Left cardiac atrium (tissue), 4 donors: ENCODE data around the gene WWOX. TPM values are rescaled to one million over a fixed set of nuclear protein-coding genes. Genes with fewer than 3 reads are reported as not detected.

Source experiments
- ATAC-seq, 2 donors: fragments of 200-7000 bp; cut with Tn5 transposase; one replicate each; pipeline ENCODE4 v1.9.1; 2020; ENCODE audit warnings: mild to moderate bottlenecking in 2 of 2, moderate library complexity in 2 of 2
- DNase-seq: peaks from one replicate; pipeline ENCODE4 v3.0.0-alpha.2; 2020
- intact Hi-C, 2 donors: fragments of 100-400 bp; cut with DNase I; formaldehyde crosslinking; loops; one replicate each; pipeline versions ENCODE4 v1.14.1 to v1.15.1; 2022 to 2023
- total RNA-seq, 2 donors: library from RNA; stranded (reverse); fragmentation: NEBNext Ultra II Directional; extraction: Animal tissue kit (Norgen Biotek cat#: 25700); gene quantifications; one replicate each; pipeline ENCODE4 v1.2.1, GENCODE V29; 2021
- donor health status: DM: no; HTN: yes; CAD: no.
- donor health status: DM: no; HTN: yes; CAD: no; lungs with severe emphysema.
- donor health status: DM: yes; HTN: yes; CAD: no.
- donor health status: Dilated cardiomyopathy.

Gene WWOX
- total RNA-seq, 2 donors from 2014 or later, result 7.6 to 8.6 TPM

DNA sequence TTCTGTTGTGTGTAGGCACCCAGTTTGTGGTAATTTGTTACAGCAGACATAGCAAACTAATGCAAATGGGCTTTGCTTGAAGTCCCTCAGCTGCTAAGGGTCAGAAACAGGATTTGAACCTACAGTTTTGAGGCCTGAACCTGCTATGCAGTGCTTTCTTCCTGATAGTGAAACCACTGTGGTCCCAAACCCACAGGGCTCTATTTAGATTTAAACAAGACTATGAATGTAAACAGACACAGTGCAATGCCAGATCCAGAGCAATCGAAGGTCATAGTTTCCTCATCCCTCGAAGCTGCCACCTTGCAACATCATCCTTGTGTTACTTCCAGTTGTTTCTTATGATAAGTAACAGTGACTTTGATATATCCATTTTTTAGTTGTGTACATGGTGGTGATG lies 630.2 kb downstream of the WWOX start:
- intact Hi-C loops, result no loop called here
- DNase-seq, result no peak
- ATAC-seq, result no peak

DNA sequence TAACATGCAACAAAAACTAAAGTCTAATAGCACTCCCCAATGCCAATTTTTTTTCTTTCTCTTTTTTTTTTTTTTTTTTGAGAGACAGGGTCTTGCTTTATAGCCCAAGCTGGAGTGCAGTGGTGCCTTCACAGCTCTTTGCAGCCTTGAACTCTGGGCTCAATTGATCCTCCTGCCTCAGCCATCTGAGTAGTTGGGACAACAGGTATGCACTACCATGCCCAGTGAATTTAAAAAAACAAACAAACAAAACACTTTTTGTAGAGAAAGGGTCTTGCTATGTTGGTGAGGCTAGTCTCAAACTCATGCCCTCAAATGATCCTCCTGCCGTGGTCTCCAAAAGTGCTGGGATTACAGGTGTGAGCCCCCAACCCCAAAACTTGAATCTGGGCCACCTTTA lies 632.3 kb downstream of the WWOX start:
- DNase-seq, result no peak
- ATAC-seq, result no peak
- intact Hi-C loops, result no loop called here

DNA sequence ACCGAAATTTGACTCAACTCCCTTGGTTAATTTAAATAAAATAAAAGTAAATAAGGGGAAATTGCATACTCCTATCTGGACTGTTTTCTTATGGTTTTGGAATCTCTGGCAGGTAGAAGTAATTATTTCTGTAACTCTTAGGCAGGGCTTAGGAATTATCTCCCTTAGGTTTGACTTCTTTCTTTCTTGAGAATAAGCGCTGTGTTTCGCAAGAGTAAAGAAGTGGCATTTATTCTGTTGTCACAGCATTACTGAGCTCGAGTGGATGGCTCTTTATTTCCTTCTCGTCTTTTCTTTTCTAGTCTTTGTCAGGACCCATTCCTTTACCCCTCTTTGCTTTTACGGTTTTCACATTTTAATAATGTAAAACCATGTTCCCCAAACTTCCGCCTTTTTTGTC lies 633.2 kb downstream of the WWOX start:
- intact Hi-C loops, result no loop called here
- DNase-seq, result no peak
- no peak for ATAC-seq

DNA sequence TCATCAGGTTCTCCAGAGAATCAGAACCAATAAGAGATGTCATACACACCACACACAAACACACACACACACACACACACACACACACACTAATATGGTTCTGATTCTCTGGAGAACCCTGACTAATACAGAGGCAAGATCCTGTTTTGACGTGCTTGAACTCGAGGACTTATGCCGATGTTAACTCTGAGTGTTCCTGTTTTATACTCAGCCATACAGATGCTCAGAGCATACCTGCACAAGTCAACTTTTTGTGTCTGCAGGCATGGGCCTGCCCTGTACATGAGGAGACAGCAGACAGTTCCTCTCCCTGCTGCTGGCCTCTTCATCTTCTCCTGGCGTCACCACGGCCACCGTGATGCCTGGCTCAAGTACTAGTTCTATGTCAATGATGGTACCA lies 635.9 kb downstream of the WWOX start:
- intact Hi-C loops, result no loop called here
- ATAC-seq, result no peak

DNA sequence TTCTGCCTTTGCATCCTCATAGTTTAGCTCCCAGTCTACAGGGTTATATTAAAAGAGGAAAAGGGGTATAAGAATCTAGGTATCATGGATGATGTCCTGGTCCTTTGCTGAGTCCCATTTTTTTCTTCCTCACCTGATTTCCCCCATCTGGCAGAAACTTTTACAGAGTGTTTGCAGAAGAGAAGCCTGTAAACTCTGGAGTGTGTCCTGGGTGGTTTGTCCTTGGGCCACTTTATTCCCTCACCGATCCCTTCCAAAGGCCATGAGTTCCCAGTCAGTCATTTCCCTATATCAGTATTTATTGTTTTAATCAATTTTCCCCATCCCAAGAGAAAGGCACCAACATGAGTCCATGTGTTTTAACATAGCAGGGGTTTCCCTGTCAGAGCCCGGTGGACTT lies 638.2 kb downstream of the WWOX start:
- intact Hi-C loops, result no loop called here
- DNase-seq (no peak), ATAC-seq (no peak)

More for the DNA sequence above, 635.9 kb downstream of the WWOX start:
- no peak for DNase-seq

DNA sequence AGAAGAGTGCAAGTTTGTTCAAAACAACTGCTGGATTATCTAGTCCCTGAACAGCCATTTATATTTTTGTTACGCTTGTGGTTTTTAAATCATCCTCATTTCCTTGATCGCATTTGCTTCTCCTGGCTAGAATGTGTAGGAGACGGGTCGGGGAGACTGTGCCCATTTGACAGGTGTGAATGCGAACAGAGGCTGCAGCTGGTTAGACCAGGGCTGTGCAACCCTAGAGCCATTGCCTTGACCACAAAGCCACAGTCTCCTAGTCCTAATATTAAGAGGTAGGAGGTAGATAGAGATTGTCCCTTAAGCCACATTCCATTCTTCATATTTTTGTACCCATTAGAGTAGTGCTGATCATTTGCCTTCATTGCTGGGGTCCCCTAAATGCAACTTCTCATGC lies 639.1 kb downstream of the WWOX start:
- intact Hi-C loops, result no loop called here
- DNase-seq, result no peak
- no peak for ATAC-seq

DNA sequence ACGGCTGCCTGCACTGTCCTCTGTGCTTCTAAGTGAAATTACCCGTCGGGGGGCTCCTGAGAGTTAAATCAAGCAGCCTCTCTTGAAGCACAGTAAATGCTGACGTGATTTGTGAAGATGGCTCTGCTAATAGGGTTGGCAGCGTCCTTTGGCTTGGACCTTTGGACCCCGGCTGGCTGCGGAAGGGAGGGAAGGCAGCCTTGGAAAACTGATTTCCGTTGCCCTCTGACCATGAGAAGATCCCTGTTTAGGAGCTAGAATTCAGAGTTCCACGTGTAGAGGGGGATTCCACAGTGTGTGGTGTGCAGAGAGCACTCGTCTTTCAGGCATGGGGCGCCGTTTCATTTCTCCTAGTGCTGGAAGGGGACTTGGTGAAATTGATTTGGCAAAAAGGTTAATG lies 640.8 kb downstream of the WWOX start:
- intact Hi-C loops, result no loop called here
- DNase-seq (no peak), ATAC-seq (no peak)

DNA sequence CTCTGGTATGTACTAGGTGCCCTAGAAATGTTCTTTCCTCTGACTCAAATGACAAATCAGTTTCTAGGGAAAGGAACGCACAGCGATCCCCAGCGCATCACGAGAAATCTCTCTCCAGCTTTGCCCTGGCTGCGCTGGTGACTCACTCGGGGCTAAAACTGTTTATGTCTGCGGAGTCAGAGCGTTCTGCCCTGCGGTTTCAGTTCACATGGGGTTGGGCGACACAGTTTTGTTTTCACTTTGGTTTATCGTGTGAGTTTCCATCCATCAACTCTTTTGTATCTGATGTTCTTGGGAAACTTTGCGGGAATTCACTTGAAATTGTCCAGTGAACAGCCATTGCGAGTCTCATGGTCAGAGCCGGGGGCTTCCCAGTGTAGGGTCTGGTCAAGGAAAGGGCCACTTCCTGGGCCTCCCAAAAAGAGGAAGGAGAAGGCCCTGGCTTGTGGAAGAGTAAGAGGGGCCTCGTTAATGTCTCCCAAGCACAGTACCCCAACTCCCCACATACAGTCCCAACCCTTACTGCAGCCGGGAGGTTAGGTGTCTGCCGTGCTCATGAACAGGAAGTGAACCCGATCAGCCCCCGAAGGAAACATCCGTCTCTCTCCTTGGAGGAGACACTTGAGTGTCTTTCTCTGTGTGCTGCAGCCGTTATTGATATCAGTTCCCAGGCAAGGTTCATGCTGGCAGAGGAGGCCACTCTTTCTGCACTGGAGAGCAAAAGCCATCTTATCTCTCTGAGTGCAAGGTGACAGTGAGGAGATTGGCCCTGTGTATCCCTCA lies 643.2 kb downstream of the WWOX start:
- DNase-seq (peak; percentile 55), ATAC-seq (peak; percentile 33 to 55)
- intact Hi-C loops, result no loop called here

DNA sequence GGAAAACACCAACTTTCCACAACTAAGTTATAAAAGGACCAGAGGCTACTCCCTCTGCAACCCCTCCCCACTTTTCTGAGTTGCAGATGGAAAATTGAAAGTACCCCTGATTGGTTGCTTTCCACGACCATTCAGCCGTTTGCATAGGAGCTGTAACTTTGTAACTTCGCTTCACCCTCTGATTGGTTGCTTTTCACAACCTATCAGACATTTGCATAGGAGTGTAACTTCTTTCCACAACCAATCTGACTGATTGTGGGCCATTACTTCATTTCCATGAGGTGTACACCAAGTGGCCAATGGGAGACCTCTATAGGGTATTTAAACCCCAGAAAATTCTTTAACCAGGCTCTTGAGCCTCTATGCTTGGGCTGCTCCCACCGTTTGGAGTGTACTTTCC lies 644.1 kb downstream of the WWOX start:
- intact Hi-C loops, result no loop called here
- DNase-seq (no peak), ATAC-seq (no peak)

DNA sequence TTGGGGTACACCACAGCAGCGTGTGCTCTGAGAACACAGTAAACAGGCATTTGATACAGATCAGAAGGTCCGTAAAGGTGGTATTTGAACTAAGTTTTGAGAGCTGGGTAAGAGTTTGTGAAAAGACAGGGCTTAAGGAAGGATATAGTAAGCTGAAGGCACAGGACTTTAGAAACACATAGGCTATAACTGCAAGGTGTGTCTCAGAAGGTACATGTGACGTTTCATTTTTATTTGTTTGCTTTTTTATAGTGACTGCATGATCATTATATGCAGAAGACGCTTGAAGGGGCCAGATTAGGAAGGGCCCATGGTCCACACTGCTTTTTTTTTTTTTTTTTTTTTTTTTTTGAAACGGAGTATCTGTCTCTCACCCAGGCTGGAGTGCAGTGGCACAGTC lies 644.6 kb downstream of the WWOX start:
- intact Hi-C loops, result no loop called here
- DNase-seq (no peak), ATAC-seq (no peak)

DNA sequence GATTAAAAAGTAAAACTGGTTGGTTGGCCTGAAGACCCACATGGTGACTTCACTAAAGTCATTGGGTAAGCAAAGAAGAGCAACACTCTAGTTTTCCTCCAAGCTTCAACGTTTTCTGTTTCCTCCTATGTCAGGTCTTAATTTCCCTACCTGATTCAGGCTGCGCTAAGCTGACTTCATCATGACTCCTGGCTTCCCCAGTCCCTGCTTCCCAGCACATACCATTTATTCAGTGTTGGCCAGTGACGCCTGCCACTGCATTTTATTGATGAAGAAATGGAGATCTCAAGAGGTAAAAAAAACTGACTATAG lies 645.3 kb downstream of the WWOX start:
- intact Hi-C loops, result no loop called here
- ATAC-seq (no peak), DNase-seq (no peak)

DNA sequence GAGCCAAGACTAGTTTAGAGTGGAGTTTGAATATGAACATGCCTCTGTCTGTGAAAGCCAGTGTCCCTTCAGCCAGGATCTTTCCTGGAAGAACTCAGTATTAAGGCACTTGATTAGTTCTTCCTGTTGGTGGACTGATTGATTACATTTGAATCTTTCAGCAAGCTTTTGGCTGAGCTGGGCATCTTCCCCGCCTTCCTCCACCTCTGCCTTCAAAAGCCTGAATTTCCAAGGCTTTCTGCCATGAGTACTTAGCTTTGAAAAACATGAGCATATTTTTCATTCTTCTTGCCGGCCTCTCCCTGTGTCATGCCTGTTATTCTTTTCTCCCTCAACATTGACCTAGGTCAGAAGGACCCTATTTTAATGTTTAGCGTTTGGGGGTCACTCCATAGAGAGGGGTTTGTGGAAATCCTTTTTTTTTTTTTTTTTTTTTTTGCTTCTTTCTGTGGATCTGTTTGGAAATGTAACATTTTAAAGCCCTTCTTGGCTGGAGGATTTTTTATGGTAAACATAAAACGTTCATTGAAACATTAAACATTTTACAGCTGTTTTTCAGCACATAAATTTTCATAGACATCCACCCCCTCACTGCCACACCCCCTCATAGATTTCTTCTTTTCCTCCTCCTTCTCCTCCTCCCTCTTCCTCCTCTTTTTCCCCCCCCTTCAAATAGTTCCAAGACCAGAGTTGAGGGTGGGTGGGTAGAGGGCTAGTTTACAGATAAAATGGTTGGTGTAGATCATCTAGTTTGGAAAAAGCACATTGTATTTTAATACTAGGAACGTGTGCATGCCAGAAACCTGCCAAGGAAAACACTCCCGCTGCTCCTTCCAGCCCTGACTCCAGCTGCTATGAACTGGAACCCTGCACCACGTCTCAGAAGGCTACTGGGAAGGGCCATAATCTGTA lies 645.9 kb downstream of the WWOX start:
- intact Hi-C loops, result no loop called here
- peak in 1 of 2 donors; percentile 38 for ATAC-seq
- DNase-seq, result no peak

DNA sequence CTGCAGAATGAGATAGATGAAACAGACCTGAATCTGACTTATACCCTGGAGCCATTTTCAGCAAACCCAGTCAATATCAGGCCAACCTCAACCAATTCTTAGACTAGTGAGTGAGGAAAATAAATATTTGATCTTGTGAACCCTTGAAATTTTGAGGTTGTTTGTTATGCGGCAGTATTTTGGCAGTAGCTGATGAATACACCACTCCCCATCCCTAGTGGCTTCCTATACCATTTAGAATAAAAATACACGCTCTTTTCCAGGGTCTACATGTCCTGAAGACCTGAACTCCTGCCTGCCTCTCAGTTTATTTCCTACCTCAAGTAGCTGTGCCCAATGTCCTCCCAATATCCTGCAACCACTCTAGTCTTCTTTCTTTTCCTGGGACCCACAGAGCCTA lies 647.3 kb downstream of the WWOX start:
- intact Hi-C loops, result no loop called here
- no peak for DNase-seq
- ATAC-seq, result no peak

DNA sequence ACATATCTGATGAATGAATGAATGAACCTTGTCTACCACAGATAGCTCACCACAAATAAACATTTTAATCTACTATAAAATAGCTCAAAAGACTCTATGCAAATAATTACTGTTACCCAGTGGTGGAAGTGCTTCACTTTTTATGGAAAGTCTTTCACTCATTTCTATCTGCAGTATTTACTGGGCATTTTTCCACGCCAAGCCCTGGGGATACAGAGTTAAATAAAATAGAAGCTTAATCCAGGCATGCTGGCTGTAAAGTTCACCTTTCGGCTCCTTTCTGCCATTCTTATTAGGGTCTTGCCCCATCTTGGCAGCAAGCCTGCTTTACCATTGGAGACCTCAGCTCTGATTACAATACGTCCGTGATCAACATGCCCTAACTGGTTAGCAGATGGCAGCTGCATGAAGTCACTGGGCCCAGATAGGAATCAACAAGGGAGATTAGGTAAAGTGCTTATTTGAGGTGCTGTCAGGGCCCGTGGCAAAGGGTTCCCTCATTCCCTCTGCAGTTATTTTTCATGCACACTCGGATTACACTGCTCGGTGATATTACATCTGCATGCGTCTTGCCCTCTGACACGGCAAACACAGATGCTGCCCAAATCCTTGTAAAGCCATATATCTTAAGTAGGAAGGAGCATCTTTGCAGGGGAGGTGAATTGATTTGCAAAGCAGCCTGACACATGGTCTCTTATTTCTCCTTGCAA lies 648.9 kb downstream of the WWOX start:
- DNase-seq (no peak), ATAC-seq (no peak)
- intact Hi-C loops, result no loop called here

DNA sequence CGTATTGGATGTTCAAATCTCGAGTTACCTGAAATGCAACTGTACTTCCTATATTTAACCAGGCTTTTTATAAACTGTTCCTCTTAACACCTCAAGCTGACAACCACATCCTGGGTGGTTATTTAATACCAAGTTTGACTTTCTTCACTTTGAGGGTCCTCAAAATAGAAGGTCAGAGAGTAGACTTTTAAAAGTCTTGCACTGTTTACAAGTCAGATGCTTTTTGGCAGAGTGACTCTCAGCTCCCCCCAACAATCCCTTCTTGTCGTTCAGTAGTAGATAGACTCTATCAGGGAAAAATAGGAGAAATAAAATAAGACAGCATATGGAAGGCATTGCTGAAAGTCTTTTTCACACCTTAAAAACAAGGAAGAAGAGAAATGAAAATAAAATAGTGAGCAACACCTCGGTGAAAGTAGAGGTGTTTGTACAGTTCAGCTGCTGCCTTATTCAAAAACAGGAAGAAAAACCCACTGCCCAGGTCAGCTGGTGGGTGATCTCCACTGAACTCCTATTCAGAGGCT lies 650.4 kb downstream of the WWOX start:
- no peak for DNase-seq
- intact Hi-C loops, result no loop called here
- ATAC-seq, result no peak

DNA sequence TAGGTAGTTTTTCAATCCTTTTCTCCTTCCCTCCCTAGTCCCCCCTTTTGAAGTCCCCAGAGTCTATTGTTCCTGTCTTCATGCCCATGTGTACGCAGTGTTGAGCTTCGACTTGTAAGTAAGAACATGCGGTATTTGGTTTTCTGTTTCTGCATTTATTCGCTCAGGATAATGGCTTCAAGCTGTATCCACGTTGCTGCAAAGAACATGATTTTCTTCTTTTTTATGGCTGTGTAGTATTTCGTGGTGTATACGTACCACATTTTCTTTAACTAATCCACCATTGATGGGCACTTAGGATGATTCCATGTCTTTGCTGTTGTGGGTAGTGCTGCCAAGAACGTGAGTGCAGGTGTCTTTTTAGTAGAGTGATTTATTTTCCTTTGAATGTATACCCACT lies 651.2 kb downstream of the WWOX start:
- no peak for ATAC-seq
- DNase-seq, result no peak
- intact Hi-C loops, result no loop called here

DNA sequence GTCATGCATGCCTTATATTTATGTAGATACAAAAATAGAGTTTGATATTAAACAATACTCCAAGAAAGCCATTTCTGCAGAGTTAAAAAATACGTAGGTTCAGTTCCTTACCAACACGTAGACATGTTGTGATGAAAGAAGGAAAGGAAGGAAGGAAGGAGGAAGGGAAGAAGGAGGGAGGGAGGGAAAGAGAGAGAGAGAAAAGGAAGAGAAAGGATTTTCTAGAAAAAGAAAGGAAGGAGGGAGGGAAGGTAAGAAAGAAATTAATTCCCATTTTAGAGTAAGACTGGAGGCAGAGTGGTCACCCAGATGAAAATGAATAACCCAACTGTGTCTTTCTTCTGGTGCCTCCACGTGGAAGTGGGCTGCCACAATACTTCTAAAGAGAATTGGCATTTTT lies 652.1 kb downstream of the WWOX start:
- DNase-seq, result no peak
- no peak for ATAC-seq
- intact Hi-C loops, result no loop called here

DNA sequence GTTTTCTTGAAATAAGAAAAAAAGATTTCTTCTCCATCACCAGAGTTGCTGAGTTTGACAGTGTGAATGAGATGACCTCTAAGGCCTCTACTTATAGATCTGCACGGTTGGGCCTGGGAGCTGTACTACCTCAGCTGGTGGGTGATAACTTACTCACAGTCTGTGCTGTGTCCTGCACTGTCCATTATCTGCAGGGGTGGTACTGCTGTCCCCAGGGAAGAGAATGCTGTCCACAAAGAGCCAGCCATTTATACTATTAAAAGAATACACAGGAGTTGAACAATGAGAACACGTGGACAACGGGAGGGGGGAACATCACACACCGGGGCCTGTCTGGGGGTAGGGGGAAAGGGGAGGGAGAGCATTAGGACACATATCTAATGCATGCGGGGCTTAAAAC lies 655.3 kb downstream of the WWOX start:
- DNase-seq (no peak), ATAC-seq (no peak)
- intact Hi-C loops, result no loop called here

DNA sequence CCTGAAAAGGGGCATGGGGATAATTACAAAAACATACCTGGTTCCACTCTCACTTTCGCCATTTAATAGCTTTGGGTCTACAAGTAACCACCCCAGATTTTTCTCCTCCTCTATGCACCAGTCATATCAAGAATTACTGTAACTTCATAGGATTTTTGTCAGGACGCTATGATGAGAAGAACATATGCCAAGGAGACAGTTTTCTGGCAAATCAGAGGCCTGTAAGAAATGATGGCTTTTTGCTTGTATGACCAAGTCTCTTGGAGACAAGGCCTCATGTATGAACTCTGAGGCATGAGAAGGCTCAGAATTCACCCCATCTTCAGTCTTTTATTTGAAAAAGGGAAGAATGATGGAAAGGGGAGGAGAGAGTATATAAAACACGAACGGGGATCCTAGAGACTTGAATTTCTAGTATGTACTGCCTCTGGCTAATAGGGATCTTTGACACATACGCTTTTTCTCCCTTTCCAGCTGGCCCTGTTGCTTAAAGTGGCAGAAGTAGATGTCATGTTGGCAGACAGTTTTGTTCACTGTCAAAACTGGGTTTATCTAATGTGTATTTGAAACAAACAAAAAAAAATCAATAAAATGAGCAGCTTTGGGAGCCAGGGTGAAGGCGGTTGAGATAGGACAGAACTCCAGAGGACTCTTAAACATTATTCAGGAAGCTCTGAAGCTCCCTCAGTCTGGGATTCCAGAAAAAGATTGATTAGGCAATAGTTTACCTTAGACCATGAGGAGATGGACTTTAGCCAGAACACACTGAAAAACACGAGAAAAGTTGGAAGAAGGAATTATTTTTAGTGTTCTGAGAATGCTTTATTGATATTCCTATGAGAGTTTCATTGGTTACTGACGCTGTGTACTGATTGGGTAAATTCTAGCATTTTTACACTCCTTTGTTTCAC lies 656.6 kb downstream of the WWOX start:
- intact Hi-C loops, result no loop called here
- ATAC-seq (no peak), DNase-seq (no peak)
